PFSK-1 (cell line): Measurements from ENCODE around the gene EEFSEC.

ENCODE experiments used
- POLR2AphosphoS5 ChIP-seq: IDR thresholded peaks from 2 replicates; pipeline ENCODE4 v1.6.1; 2012; ENCODE audit warnings: low read depth, mild to moderate bottlenecking, control low read depth, low read length, moderate library complexity
- REST ChIP-seq, 2 experiments: IDR thresholded peaks; 2 replicates each; pipeline versions ENCODE4 v1.6.1 to v1.8.0; 2011 to 2012; ENCODE audit warnings: low read depth in 2 of 2, low read length in 2 of 2, control low read depth in 1 of 2, inconsistent platforms in 1 of 2, mild to moderate bottlenecking in 1 of 2, moderate library complexity in 1 of 2; ENCODE audit not compliant: insufficient read depth in 1 of 2
- SIN3A ChIP-seq: IDR thresholded peaks from 2 replicates; pipeline ENCODE4 v1.6.1; 2012; ENCODE audit warnings: mild to moderate bottlenecking, low read length, moderate library complexity, borderline replicate concordance; ENCODE audit not compliant: insufficient read depth
- TAF1 ChIP-seq: IDR thresholded peaks from 2 replicates; pipeline ENCODE4 v1.6.1; 2012; ENCODE audit warnings: low read length, control low read depth, borderline replicate concordance; ENCODE audit not compliant: insufficient read depth

DNA sequence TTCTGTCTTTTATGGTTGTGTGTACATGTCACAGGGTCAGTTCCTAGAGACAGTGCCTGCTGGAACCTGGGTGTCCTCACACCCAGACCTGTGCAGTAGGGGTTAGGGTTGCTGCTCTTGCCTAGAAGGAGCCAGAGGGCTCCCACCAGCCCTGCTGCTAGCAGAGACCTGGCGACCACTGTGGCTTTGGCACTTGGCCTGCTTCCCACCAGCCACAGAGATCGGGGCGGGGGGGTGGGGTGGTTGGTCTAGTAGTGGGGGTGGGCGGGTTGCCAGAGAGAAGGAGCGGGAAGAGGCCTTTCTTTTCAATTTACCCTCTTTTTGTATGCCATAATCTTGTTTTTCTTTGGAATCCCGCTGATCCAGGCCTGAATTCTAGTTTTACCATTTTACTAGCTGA, 29.4 kb downstream of the EEFSEC start:
- no peak for TF ChIP-seq SIN3A
- TF ChIP-seq TAF1 = no peak
- no peak for TF ChIP-seq POLR2AphosphoS5
- TF ChIP-seq REST (IDR thresholded peaks at IDR 0.05; ENCODE audit: insufficient read depth in 1 of 2, low read depth in 2 of 2, low read length in 2 of 2) = no peak
